GM12878 (cell line): ENCODE results near the gene SC5D. TPM values are rescaled to one million over a fixed set of nuclear protein-coding genes. Genes with fewer than 3 reads are reported as not detected.
A peak's percentile ranks its signal among the peaks of the same experiment; 100 is the strongest.

Source experiments
- BRCA1 ChIP-seq: IDR thresholded peaks from 2 replicates; pipeline ENCODE4 v1.6.1; 2011; ENCODE audit warnings: low read depth, low read length, improper control_type of control experiment
- CHD1 ChIP-seq: IDR thresholded peaks from 2 replicates; pipeline ENCODE4 v1.6.1; 2012; ENCODE audit warnings: low read depth, low read length, improper control_type of control experiment
- CREB1 ChIP-seq: IDR thresholded peaks from 2 replicates; pipeline ENCODE4 v1.6.1; 2012; ENCODE audit warnings: low read depth, mild to moderate bottlenecking, inconsistent platforms
- FOXM1 ChIP-seq: IDR thresholded peaks from 2 replicates; pipeline ENCODE4 v1.6.1; 2012; ENCODE audit warnings: low read depth, mild to moderate bottlenecking, inconsistent platforms, low read length, moderate library complexity
- KAT2A ChIP-seq: conservative IDR thresholded peaks from 2 replicates; pipeline ENCODE4 v1.6.1; 2011; ENCODE audit warnings: low read depth, low read length; ENCODE audit not compliant: control insufficient read depth
- MTA3 ChIP-seq: IDR thresholded peaks from 2 replicates; pipeline ENCODE4 v1.6.1; 2012; ENCODE audit warnings: low read length, inconsistent platforms, borderline replicate concordance
- NRF1 ChIP-seq: conservative IDR thresholded peaks from 2 replicates; pipeline ENCODE4 v1.6.1; 2011; ENCODE audit warnings: mild to moderate bottlenecking, low read depth, low read length, improper control_type of control experiment
- RB1 ChIP-seq: fragments of 450-650 bp; formaldehyde crosslinking; IDR thresholded peaks from 2 replicates; pipeline ENCODE4 v1.6.1; 2017; ENCODE audit warnings: mild to moderate bottlenecking, borderline replicate concordance
- RCOR1 ChIP-seq: conservative IDR thresholded peaks from 2 replicates; pipeline ENCODE4 v1.6.1; 2012; ENCODE audit warnings: low read depth, low read length, improper control_type of control experiment
- SMC3 ChIP-seq: IDR thresholded peaks from 2 replicates; pipeline ENCODE4 v1.6.1; 2011; ENCODE audit warnings: low read length, improper control_type of control experiment, borderline replicate concordance
- SP1 ChIP-seq: IDR thresholded peaks from one replicate; pipeline ENCODE4 v1.6.1; 2011; ENCODE audit warnings: low read depth, low read length
- SREBF2 ChIP-seq: IDR thresholded peaks from 2 replicates; pipeline ENCODE4 v1.6.1; 2012; ENCODE audit warnings: mild to moderate bottlenecking, low read length
- STAT1 ChIP-seq: fragments of 450-650 bp; conservative IDR thresholded peaks from 2 replicates; pipeline ENCODE4 v1.6.1; 2014; ENCODE audit warnings: antibody characterized with exemption, mild to moderate bottlenecking
- STAT3 ChIP-seq: IDR thresholded peaks from 2 replicates; pipeline ENCODE4 v1.6.1; 2011; ENCODE audit warnings: low read depth, low read length, improper control_type of control experiment
- SUZ12 ChIP-seq: fragments of 200-600 bp; sonication (generic); IDR thresholded peaks from one replicate; pipeline ENCODE4 v1.6.1; 2018; ENCODE audit warnings: antibody characterized with exemption, mild to moderate bottlenecking; ENCODE audit not compliant: unreplicated experiment
- TARDBP ChIP-seq: IDR thresholded peaks from 2 replicates; pipeline ENCODE4 v1.6.1; 2016; ENCODE audit warnings: borderline replicate concordance
- TCF12 ChIP-seq: IDR thresholded peaks from 2 replicates; pipeline ENCODE4 v1.6.1; 2011; ENCODE audit warnings: low read depth, mild to moderate bottlenecking, low read length
- WRNIP1 ChIP-seq: IDR thresholded peaks from 2 replicates; pipeline ENCODE4 v1.6.1; 2011; ENCODE audit warnings: low read depth, low read length, improper control_type of control experiment, borderline replicate concordance
- YBX1 ChIP-seq: fragments of 450-650 bp; IDR thresholded peaks from 2 replicates; pipeline ENCODE4 v1.6.1; 2016; ENCODE audit warnings: antibody characterized with exemption
- ZBED1 ChIP-seq: IDR thresholded peaks from 2 replicates; pipeline ENCODE4 v1.6.1; 2016; ENCODE audit warnings: borderline replicate concordance
- ZBTB33 ChIP-seq: fragments of 450-650 bp; IDR thresholded peaks from 2 replicates; pipeline ENCODE4 v1.6.1; 2017; ENCODE audit warnings: mild to moderate bottlenecking
- polyA plus RNA-seq, 11 experiments: library from polyadenylated mRNA; depleted of rRNA in 4 of 11; unstranded in 6 of 11; stranded (reverse) in 5 of 11; fragments of >200 nt; fragmentation: Nextera tagmentation in 4 of 11; fragmentation: Illumina TruSeq in 1 of 11; extraction: Ambion mirVana in 4 of 11; extraction: Trizol in 1 of 11; gene quantifications; 1 replicate in 1 of 11; 2 replicates in 10 of 11; pipeline versions ENCODE4 v1.2.1 to v1.2.3, GENCODE V29; 2011 to 2016; ENCODE audit warnings: inconsistent platforms in 2 of 11, missing spikeins in 2 of 11, low read depth in 1 of 11
- total RNA-seq, 4 experiments: library from RNA; depleted of rRNA in 3 of 4; stranded (reverse); fragments of >200 nt in 3 of 4; fragmentation: Illumina TruSeq in 1 of 4; extraction: Trizol in 1 of 4; gene quantifications; 2 replicates each; pipeline versions ENCODE4 v1.2.1 to v1.2.3, GENCODE V29; 2013 to 2021

The SC5D gene
- total and polyA plus RNA-seq, 10 of the 15 experiments (the other 5 are each of a cell fraction or from before 2014, with no cell fraction given) = 23.7 to 134 (median 30.8) TPM

DNA sequence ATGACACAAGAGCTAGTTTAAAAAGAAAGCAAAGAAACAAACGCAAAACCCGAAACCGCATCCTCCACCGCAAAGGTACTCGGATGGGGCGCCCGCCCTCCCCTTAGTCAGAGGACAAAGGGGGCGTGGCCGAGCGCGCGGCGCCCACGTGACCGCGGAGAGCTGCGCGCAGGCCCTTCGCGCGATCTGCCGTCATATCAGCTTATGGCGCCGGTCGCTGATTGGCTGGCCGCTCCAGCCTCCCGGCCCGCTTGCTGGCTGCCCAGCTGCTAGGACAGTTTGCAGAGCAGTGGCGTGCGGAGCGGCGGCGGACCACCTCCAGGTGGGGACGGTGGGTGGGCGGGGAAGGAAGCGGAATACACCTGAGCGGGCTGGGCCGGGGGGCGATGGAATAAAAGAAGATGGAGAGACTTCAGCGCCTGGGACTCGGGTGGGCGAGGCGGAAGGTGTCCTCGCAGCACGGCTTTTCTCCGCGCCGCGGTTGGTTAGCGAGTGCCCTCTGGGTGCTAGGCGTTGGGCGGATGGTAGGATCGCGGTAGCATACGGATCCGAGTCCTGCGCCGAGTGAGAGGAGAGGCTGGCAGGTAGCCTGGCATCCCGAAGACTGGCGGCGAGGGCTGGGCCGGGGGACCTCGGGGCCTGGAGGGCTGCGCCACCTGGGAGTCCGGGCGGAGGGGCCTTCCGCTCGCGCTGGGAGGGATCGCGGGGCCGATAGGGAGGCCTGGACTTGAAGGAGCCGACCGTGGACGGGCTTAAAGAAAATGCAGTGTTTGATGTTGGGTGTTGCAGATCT lies at the start of gene SC5D (continued):
- peak; percentile 80 for TF ChIP-seq SP1
- no peak for TF ChIP-seq FOXM1
- no peak for TF ChIP-seq ZBED1
- peak; percentile 83; the same call in 1 of the 2 replicates for TF ChIP-seq CREB1
- TF ChIP-seq TCF12 = peak; percentile 56; the same call in 1 of the 2 replicates
- TF ChIP-seq SMC3 = no peak
- no peak for TF ChIP-seq CHD1
- no peak for TF ChIP-seq KAT2A
- peak; percentile 40; the same call in 1 of the 2 replicates for TF ChIP-seq NRF1
- no peak for TF ChIP-seq RCOR1
- TF ChIP-seq WRNIP1 = no peak
- no peak for TF ChIP-seq YBX1
- no peak for TF ChIP-seq TARDBP
- TF ChIP-seq RB1 = peak; percentile 35; the same call in 1 of the 2 replicates
- no peak for TF ChIP-seq ZBTB33
- TF ChIP-seq SREBF2 = peak; percentile 78
- TF ChIP-seq BRCA1 = no peak
- no peak for TF ChIP-seq SUZ12
- no peak for TF ChIP-seq MTA3
- no peak for TF ChIP-seq STAT1
- TF ChIP-seq STAT3 = no peak
- TF ChIP-seq, all 136 proteins: peak for 56
